CD14-positive monocyte (primary cell): Measurements from ENCODE around the gene SLC38A8. TPM values are rescaled to one million over a fixed set of nuclear protein-coding genes. Genes with fewer than 3 reads are reported as not detected.

Experiments used
- DNase-seq, 3 donors: peaks; one replicate each; pipeline ENCODE4 v3.0.0-alpha.2; 2011 to 2022
- H2AFZ ChIP-seq: 2 replicates; pipeline ENCODE4 v1.6.0; 2012; ENCODE audit warnings: mild to moderate bottlenecking, low read depth, low read length, inconsistent platforms; ENCODE audit not compliant: insufficient read depth, poor library complexity, severe bottlenecking
- H3K27ac ChIP-seq, 2 donors: 1 replicate in 1 of 2; 2 replicates in 1 of 2; pipeline ENCODE4 v1.5.1; 2012 to 2013; ENCODE audit warnings: low read length in 2 of 2, control low read depth in 1 of 2, inconsistent platforms in 1 of 2, low read depth in 1 of 2, mild to moderate bottlenecking in 1 of 2
- H3K27me3 ChIP-seq, 2 donors: one replicate each; pipeline versions ENCODE4 v1.6.0 to v1.6.1; 2011 to 2013; ENCODE audit warnings: low read length in 2 of 2; ENCODE audit not compliant: control insufficient read depth in 2 of 2, insufficient read depth in 2 of 2
- H3K36me3 ChIP-seq, 2 donors: replicated peaks in 1 of 2; 1 replicate in 1 of 2; 2 replicates in 1 of 2; pipeline versions ENCODE4 v1.5.1 to v1.6.1; 2012 to 2013; ENCODE audit warnings: low read length in 2 of 2, control low read depth in 1 of 2, inconsistent platforms in 1 of 2, mild to moderate bottlenecking in 1 of 2; ENCODE audit not compliant: insufficient read depth in 2 of 2, control insufficient read depth in 1 of 2
- H3K4me1 ChIP-seq, 2 donors: 1 replicate in 1 of 2; 2 replicates in 1 of 2; pipeline versions ENCODE4 v1.5.1 to v1.6.1; 2012 to 2013; ENCODE audit warnings: low read length in 2 of 2, control low read depth in 1 of 2, inconsistent platforms in 1 of 2, mild to moderate bottlenecking in 1 of 2, moderate library complexity in 1 of 2; ENCODE audit not compliant: insufficient read depth in 2 of 2, control insufficient read depth in 1 of 2
- H3K4me2 ChIP-seq: replicated peaks from 2 replicates; pipeline ENCODE3; 2012; ENCODE audit warnings: low read length, moderate library complexity, mild to moderate bottlenecking; ENCODE audit not compliant: poor library complexity, severe bottlenecking; ENCODE audit errors: extremely low read depth
- H3K4me3 ChIP-seq, 3 experiments: fragments of 200-600 bp in 1 of 3; sonication (generic) in 1 of 3; replicated peaks in 1 of 3; 1 replicate in 2 of 3; 2 replicates in 1 of 3; pipeline ENCODE4 v1.5.1; 2011 to 2013; ENCODE audit warnings: low read length in 3 of 3, mild to moderate bottlenecking in 3 of 3, control low read depth in 2 of 3, low read depth in 2 of 3, inconsistent platforms in 1 of 3, moderate library complexity in 1 of 3
- H3K79me2 ChIP-seq: 2 replicates; pipeline ENCODE4 v1.6.0; 2012; ENCODE audit warnings: mild to moderate bottlenecking, control low read depth, inconsistent platforms, low read length, moderate library complexity; ENCODE audit not compliant: insufficient read depth
- H3K9ac ChIP-seq: 2 replicates; pipeline ENCODE4 v1.6.0; 2017; ENCODE audit warnings: low read length, mild to moderate bottlenecking; ENCODE audit not compliant: insufficient read depth, poor library complexity, severe bottlenecking
- H3K9me3 ChIP-seq, 2 donors: replicated peaks in 1 of 2; 1 replicate in 1 of 2; 2 replicates in 1 of 2; pipeline versions ENCODE4 v1.5.1 to v1.6.1; 2012 to 2013; ENCODE audit warnings: low read length in 2 of 2, control low read depth in 1 of 2; ENCODE audit not compliant: control insufficient read depth in 1 of 2, insufficient read depth in 1 of 2
- H4K20me1 ChIP-seq: 2 replicates; pipeline ENCODE4 v1.6.0; 2012; ENCODE audit warnings: mild to moderate bottlenecking, low read length, control low read depth, moderate library complexity; ENCODE audit not compliant: insufficient read depth
- H3K27ac Mint-ChIP-seq, 7 donors: one replicate each; pipeline ENCODE4 v1.8.0; 2020; ENCODE audit warnings: mild to moderate bottlenecking in 7 of 7, mixed read lengths in 7 of 7, moderate library complexity in 6 of 7, inconsistent platforms in 2 of 7
- H3K27me3 Mint-ChIP-seq, 3 donors: one replicate each; pipeline ENCODE4 v1.8.0; 2021 to 2022; ENCODE audit warnings: low read depth in 3 of 3, mild to moderate bottlenecking in 3 of 3, mixed read lengths in 3 of 3, moderate library complexity in 3 of 3, inconsistent platforms in 1 of 3
- H3K36me3 Mint-ChIP-seq, 2 donors: one replicate each; pipeline ENCODE4 v1.8.0; 2020; ENCODE audit warnings: mixed read lengths in 2 of 2, inconsistent platforms in 1 of 2, mild to moderate bottlenecking in 1 of 2
- H3K4me1 Mint-ChIP-seq: one replicate; pipeline ENCODE4 v1.8.0; 2020; ENCODE audit warnings: mild to moderate bottlenecking, mixed read lengths
- H3K4me3 Mint-ChIP-seq, 2 donors: one replicate each; pipeline ENCODE4 v1.8.0; 2020; ENCODE audit warnings: mild to moderate bottlenecking in 2 of 2, mixed read lengths in 2 of 2, moderate library complexity in 1 of 2
- H3K9me3 Mint-ChIP-seq, 7 donors: one replicate each; pipeline ENCODE4 v1.8.0; 2020 to 2022; ENCODE audit warnings: mixed read lengths in 7 of 7, mild to moderate bottlenecking in 6 of 7, moderate library complexity in 6 of 7, inconsistent platforms in 2 of 7
- CTCF ChIP-seq: fragments of 200-600 bp; IDR thresholded peaks from one replicate; pipeline ENCODE4 v1.8.0; 2022; ENCODE audit warnings: antibody characterized with exemption, mild to moderate bottlenecking
- whole genome bisulfite sequencing: methylation state at CpG from one replicate; pipeline ENCODE4 v1.1.5; 2013; ENCODE audit warnings: missing lambda C conversion rate; ENCODE audit not compliant: insufficient coverage; 5-methylcytosine and 5-hydroxymethylcytosine counted together
- intact Hi-C, 2 donors: fragments of 100-400 bp; cut with micrococcal nuclease; formaldehyde crosslinking; loops; one replicate each; pipeline versions ENCODE4 v1.15.0 to v1.15.1; 2023
- polyA plus RNA-seq, 3 donors: library from polyadenylated mRNA; depleted of rRNA in 1 of 3; unstranded in 2 of 3; stranded (reverse) in 1 of 3; fragments of 300-500 nt in 2 of 3; fragments of >200 nt in 1 of 3; fragmentation: Illumina TruSeq in 2 of 3; gene quantifications; 1 replicate in 2 of 3; 2 replicates in 1 of 3; pipeline ENCODE4 v1.2.3, GENCODE V29; 2012 to 2021

Gene SLC38A8
- polyA plus RNA-seq, 3 donors: not detected

DNA sequence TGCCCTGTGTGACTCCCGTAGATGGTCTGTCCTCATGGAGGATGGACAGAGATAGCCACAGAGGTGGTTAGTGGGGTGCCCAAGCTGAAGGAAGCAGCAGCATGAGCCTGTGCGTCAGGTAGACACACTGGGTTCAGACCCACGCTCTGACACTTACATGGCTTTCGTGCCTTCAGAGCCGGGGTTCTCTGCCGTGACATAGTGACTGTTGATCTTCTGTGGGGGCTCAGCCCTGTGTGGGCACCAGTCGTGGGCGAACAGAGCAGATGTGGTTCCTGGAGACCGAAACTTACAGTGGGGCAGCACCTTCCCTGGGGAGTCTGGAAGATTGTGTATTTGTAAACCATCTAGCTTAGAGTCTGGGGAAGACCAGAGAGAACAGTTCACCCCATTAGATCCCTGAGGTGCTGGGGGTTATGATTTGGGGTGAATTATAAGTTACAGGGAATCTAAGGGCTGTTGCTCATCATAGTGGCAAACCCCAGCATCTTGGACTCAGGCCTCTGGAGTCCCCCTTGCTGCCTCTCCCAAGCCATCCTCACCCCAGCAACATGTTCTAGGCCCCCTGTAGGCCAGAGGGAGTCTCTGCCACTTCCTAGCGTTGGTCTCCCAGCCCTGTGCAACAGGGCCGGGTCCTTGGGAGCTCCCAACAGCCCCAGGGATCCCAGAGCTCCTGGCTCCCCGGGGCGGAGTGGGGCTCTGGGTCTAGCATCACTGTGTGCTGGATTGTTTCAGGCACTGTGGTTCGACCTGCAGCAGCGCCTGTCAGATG, 45.9 kb downstream of the SLC38A8 start:
- Histone ChIP-seq H3K4me1 (peaks cover 35 to 37% of the 10 kb centered on the region in 2 donors), H3K79me2 (no peaks in the 10 kb centered on the region), H2AFZ (no peak overlapping the region), H3K4me2 (no peak overlapping the region), H3K27me3 (peaks cover 0 to 17% of the 10 kb centered on the region in 2 donors), H4K20me1 (no peaks in the 10 kb centered on the region), H3K9me3 (no peaks in the 10 kb centered on the region), H3K36me3 (no peaks in the 10 kb centered on the region), H3K27ac (no peak overlapping the region), H3K9ac (no peak overlapping the region), H3K4me3 (no peak overlapping the region)
- intact Hi-C loops: no loop called here
- no peak for TF ChIP-seq CTCF
- DNase-seq: no peak
- peak overlapping the region in 1 of 7 donors; percentile 36 for H3K27ac Mint-ChIP-seq
- H3K36me3 Mint-ChIP-seq: peaks cover 4 to 11% of the 10 kb centered on the region in 2 donors
- peaks cover 0 to 10% (median 5%) of the 10 kb centered on the region in 7 donors for H3K9me3 Mint-ChIP-seq
- peaks cover 34 to 55% (median 37%) of the 10 kb centered on the region in 3 donors for H3K27me3 Mint-ChIP-seq
- peaks cover 33% of the 10 kb centered on the region for H3K4me1 Mint-ChIP-seq
- WGBS: 84% methylated on average over 14 of the region's 15 CpGs
- H3K4me3 Mint-ChIP-seq: peak overlapping the region in 1 of 2 donors; percentile 61

DNA sequence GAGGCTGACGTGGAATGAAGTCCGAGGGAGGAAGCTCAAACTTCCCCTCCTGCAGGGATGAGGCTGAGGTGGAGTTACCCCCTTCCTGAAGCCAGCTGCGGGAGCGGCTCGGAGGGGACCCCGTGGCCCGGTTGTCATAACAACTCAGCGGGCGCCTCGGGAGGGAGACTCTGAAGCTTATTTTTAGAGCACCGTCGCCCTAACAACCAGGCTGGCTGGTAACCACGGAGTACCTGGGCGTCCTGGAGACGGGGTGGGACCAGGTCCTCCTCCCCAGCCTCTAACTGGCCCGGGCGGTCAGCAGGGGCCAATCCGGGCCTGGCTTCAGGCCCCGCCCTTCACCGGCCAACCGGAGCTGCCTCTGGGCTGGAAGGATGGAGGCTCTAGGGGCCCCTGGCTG, 46.8 kb downstream of the SLC38A8 start:
- no peak overlapping the region for H3K4me3 ChIP-seq
- no peak overlapping the region for H3K9ac ChIP-seq
- H3K4me3 Mint-ChIP-seq: peak overlapping the region in 1 of 2 donors; percentile 67

More for the DNA sequence above, 46.8 kb downstream of the SLC38A8 start:
- WGBS: under 1% methylated on average over 16 of the region's 21 CpGs
- intact Hi-C loops: no loop called here
- H3K36me3 Mint-ChIP-seq: peaks cover 4 to 11% of the 10 kb centered on the region in 2 donors
- Histone ChIP-seq H4K20me1 (no peaks in the 10 kb centered on the region), H3K27me3 (peaks cover 0 to 16% of the 10 kb centered on the region in 2 donors), H2AFZ (peak overlapping the region; percentile 52), H3K27ac (no peak overlapping the region), H3K9me3 (no peaks in the 10 kb centered on the region), H3K4me2 (peak overlapping the region; percentile 36), H3K36me3 (no peaks in the 10 kb centered on the region), H3K79me2 (no peaks in the 10 kb centered on the region), H3K4me1 (peaks cover 35 to 37% of the 10 kb centered on the region in 2 donors)
- H3K4me1 Mint-ChIP-seq: peaks cover 33% of the 10 kb centered on the region
- peak overlapping the region in 5 of 7 donors; percentile 4 to 82 (median 71) for H3K27ac Mint-ChIP-seq
- H3K27me3 Mint-ChIP-seq: peaks cover 35 to 60% (median 36%) of the 10 kb centered on the region in 3 donors
- TF ChIP-seq CTCF: no peak
- peaks cover 0 to 11% (median 5%) of the 10 kb centered on the region in 7 donors for H3K9me3 Mint-ChIP-seq
- peak in 2 of 3 donors; percentile 16 to 55 for DNase-seq
